ENCODE data around the gene PLA2G6. TPM values are rescaled to one million over a fixed set of nuclear protein-coding genes. Genes with fewer than 3 reads are reported as not detected.

Gene PLA2G6
- total and polyA plus RNA-seq, 9 of the 15 experiments (the other 6 are each of a cell fraction or from before 2014, with no cell fraction given), result 0.11 to 12.2 (median 9.7) TPM

GRCh38 chr22:38214302-38215056 is 32.8 kb upstream of the PLA2G6 start (continued):
- TF ChIP-seq PATZ1 (CRISPR knock-in tag; IDR thresholded peaks at IDR 0.05; ENCODE audit: borderline replicate concordance), result no peak
- TF ChIP-seq TAF9B (IDR thresholded peaks at IDR 0.05; ENCODE audit: partially characterized antibody), result no peak
- no peak for TF ChIP-seq MXI1 (IDR thresholded peaks at IDR 0.05; ENCODE audit: low read depth, low read length)
- peak; percentile 66; the same call in 1 of the 2 replicates for TF ChIP-seq CREB3L1 (IDR thresholded peaks at IDR 0.05; ENCODE audit: borderline replicate concordance, low read depth)
- TF ChIP-seq, protein P1, sequence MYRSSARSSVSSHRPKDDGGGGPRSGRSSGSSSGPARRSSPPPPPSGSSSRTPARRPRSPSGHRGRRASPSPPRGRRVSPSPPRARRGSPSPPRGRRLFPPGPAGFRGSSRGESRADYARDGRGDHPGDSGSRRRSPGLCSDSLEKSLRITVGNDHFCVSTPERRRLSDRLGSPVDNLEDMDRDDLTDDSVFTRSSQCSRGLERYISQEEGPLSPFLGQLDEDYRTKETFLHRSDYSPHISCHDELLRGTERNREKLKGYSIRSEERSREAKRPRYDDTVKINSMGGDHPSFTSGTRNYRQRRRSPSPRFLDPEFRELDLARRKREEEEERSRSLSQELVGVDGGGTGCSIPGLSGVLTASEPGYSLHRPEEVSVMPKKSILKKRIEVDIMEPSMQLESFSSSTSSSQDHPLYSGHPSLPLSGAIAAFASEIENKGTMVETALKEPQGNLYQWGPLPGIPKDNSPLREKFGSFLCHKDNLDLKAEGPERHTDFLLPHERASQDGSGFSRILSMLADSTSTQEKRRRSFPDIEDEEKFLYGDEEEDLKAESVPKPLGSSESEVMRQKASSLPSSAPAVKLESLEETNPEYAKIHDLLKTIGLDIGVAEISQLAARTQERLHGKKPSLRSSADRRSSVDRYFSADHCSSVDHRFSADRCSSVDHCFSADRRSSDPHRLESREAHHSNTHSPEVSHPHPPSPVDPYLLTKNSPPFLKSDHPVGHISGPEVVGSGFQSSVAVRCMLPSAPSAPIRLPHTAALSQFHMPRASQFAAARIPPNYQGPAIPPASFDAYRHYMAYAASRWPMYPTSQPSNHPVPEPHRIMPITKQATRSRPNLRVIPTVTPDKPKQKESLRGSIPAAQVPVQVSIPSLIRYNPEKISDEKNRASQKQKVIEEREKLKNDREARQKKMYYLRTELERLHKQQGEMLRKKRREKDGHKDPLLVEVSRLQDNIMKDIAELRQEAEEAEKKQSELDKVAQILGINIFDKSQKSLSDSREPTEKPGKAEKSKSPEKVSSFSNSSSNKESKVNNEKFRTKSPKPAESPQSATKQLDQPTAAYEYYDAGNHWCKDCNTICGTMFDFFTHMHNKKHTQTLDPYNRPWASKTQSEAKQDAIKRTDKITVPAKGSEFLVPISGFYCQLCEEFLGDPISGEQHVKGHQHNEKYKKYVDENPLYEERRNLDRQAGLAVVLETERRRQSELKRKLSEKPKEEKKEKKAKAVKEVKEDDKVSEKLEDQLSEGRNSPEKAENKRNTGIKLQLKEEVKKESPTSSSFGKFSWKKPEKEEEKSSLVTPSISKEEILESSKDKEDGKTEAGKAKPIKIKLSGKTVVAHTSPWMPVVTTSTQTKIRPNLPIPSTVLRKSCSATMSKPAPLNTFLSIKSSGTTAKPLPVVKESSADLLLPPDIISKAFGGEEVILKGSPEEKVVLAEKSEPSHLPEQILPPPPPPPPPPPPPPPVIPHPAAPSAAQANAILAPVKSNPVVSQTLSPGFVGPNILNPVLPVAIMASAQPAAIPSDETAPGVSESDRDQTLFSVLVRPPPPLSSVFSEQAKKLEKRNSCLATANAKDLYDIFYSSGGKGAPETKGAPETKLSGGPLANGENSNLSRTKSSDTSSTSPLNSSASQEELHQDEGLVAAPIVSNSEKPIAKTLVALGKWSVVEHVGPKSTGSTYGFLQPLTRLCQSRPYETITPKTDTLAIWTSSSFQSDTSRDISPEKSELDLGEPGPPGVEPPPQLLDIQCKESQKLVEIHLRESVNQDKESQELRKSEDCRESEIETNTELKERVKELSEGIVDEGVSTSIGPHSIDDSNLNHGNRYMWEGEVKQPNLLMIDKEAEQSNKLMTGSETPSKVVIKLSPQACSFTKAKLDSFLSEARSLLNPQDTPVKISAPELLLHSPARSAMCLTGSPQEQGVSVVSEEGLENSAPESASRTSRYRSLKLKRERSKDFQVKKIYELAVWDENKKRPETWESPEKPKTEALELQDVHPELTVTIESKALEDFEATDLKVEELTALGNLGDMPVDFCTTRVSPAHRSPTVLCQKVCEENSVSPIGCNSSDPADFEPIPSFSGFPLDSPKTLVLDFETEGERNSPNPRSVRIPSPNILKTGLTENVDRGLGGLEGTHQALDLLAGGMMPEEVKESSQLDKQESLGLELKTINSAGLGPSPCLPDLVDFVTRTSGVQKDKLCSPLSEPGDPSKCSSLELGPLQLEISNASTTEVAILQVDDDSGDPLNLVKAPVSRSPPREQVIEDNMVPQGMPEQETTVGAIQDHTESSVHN (IDR thresholded peaks at IDR 0.05; ENCODE audit: borderline replicate concordance in 1 of 2, low read depth in 1 of 2), result no peak
- no peak for TF ChIP-seq THAP12 (CRISPR knock-in tag; IDR thresholded peaks at IDR 0.05)
- no peak for TF ChIP-seq ZNF224 (CRISPR knock-in tag; IDR thresholded peaks at IDR 0.05)
- no peak for TF ChIP-seq STAG1 (CRISPR knock-in tag; IDR thresholded peaks at IDR 0.05; ENCODE audit: borderline replicate concordance)
- peak; percentile 29 for TF ChIP-seq KDM5B (IDR thresholded peaks at IDR 0.05; ENCODE audit: insufficient replicate concordance, low read depth, low read length)
- TF ChIP-seq ADNP (tag; IDR thresholded peaks at IDR 0.05), result no peak
- TF ChIP-seq PRMT5 (CRISPR knock-in tag; IDR thresholded peaks at IDR 0.05), result no peak
- TF ChIP-seq ZNF780A (CRISPR knock-in tag; IDR thresholded peaks at IDR 0.05), result no peak

Measured in K562 (cell line).